CD14-positive monocyte (primary cell): ENCODE measurements around the gene ZNF407. TPM values are rescaled to one million over a fixed set of nuclear protein-coding genes. Genes with fewer than 3 reads are reported as not detected.

Experiments
- DNase-seq, 3 donors: peaks; one replicate each; pipeline ENCODE4 v3.0.0-alpha.2; 2011 to 2022
- H2AFZ ChIP-seq: 2 replicates; pipeline ENCODE4 v1.6.0; 2012; ENCODE audit warnings: mild to moderate bottlenecking, low read depth, low read length, inconsistent platforms; ENCODE audit not compliant: insufficient read depth, poor library complexity, severe bottlenecking
- H3K27ac ChIP-seq, 2 donors: 1 replicate in 1 of 2; 2 replicates in 1 of 2; pipeline ENCODE4 v1.5.1; 2012 to 2013; ENCODE audit warnings: low read length in 2 of 2, control low read depth in 1 of 2, inconsistent platforms in 1 of 2, low read depth in 1 of 2, mild to moderate bottlenecking in 1 of 2
- H3K27me3 ChIP-seq, 2 donors: one replicate each; pipeline versions ENCODE4 v1.6.0 to v1.6.1; 2011 to 2013; ENCODE audit warnings: low read length in 2 of 2; ENCODE audit not compliant: control insufficient read depth in 2 of 2, insufficient read depth in 2 of 2
- H3K36me3 ChIP-seq, 2 donors: replicated peaks in 1 of 2; 1 replicate in 1 of 2; 2 replicates in 1 of 2; pipeline versions ENCODE4 v1.5.1 to v1.6.1; 2012 to 2013; ENCODE audit warnings: low read length in 2 of 2, control low read depth in 1 of 2, inconsistent platforms in 1 of 2, mild to moderate bottlenecking in 1 of 2; ENCODE audit not compliant: insufficient read depth in 2 of 2, control insufficient read depth in 1 of 2
- H3K4me1 ChIP-seq, 2 donors: 1 replicate in 1 of 2; 2 replicates in 1 of 2; pipeline versions ENCODE4 v1.5.1 to v1.6.1; 2012 to 2013; ENCODE audit warnings: low read length in 2 of 2, control low read depth in 1 of 2, inconsistent platforms in 1 of 2, mild to moderate bottlenecking in 1 of 2, moderate library complexity in 1 of 2; ENCODE audit not compliant: insufficient read depth in 2 of 2, control insufficient read depth in 1 of 2
- H3K4me2 ChIP-seq: replicated peaks from 2 replicates; pipeline ENCODE3; 2012; ENCODE audit warnings: low read length, moderate library complexity, mild to moderate bottlenecking; ENCODE audit not compliant: poor library complexity, severe bottlenecking; ENCODE audit errors: extremely low read depth
- H3K4me3 ChIP-seq, 3 experiments: fragments of 200-600 bp in 1 of 3; sonication (generic) in 1 of 3; replicated peaks in 1 of 3; 1 replicate in 2 of 3; 2 replicates in 1 of 3; pipeline ENCODE4 v1.5.1; 2011 to 2013; ENCODE audit warnings: low read length in 3 of 3, mild to moderate bottlenecking in 3 of 3, control low read depth in 2 of 3, low read depth in 2 of 3, inconsistent platforms in 1 of 3, moderate library complexity in 1 of 3
- H3K79me2 ChIP-seq: 2 replicates; pipeline ENCODE4 v1.6.0; 2012; ENCODE audit warnings: mild to moderate bottlenecking, control low read depth, inconsistent platforms, low read length, moderate library complexity; ENCODE audit not compliant: insufficient read depth
- H3K9ac ChIP-seq: 2 replicates; pipeline ENCODE4 v1.6.0; 2017; ENCODE audit warnings: low read length, mild to moderate bottlenecking; ENCODE audit not compliant: insufficient read depth, poor library complexity, severe bottlenecking
- H3K9me3 ChIP-seq, 2 donors: replicated peaks in 1 of 2; 1 replicate in 1 of 2; 2 replicates in 1 of 2; pipeline versions ENCODE4 v1.5.1 to v1.6.1; 2012 to 2013; ENCODE audit warnings: low read length in 2 of 2, control low read depth in 1 of 2; ENCODE audit not compliant: control insufficient read depth in 1 of 2, insufficient read depth in 1 of 2
- H4K20me1 ChIP-seq: 2 replicates; pipeline ENCODE4 v1.6.0; 2012; ENCODE audit warnings: mild to moderate bottlenecking, low read length, control low read depth, moderate library complexity; ENCODE audit not compliant: insufficient read depth
- H3K27ac Mint-ChIP-seq, 7 donors: one replicate each; pipeline ENCODE4 v1.8.0; 2020; ENCODE audit warnings: mild to moderate bottlenecking in 7 of 7, mixed read lengths in 7 of 7, moderate library complexity in 6 of 7, inconsistent platforms in 2 of 7
- H3K27me3 Mint-ChIP-seq, 3 donors: one replicate each; pipeline ENCODE4 v1.8.0; 2021 to 2022; ENCODE audit warnings: low read depth in 3 of 3, mild to moderate bottlenecking in 3 of 3, mixed read lengths in 3 of 3, moderate library complexity in 3 of 3, inconsistent platforms in 1 of 3
- H3K36me3 Mint-ChIP-seq, 2 donors: one replicate each; pipeline ENCODE4 v1.8.0; 2020; ENCODE audit warnings: mixed read lengths in 2 of 2, inconsistent platforms in 1 of 2, mild to moderate bottlenecking in 1 of 2
- H3K4me1 Mint-ChIP-seq: one replicate; pipeline ENCODE4 v1.8.0; 2020; ENCODE audit warnings: mild to moderate bottlenecking, mixed read lengths
- H3K4me3 Mint-ChIP-seq, 2 donors: one replicate each; pipeline ENCODE4 v1.8.0; 2020; ENCODE audit warnings: mild to moderate bottlenecking in 2 of 2, mixed read lengths in 2 of 2, moderate library complexity in 1 of 2
- H3K9me3 Mint-ChIP-seq, 7 donors: one replicate each; pipeline ENCODE4 v1.8.0; 2020 to 2022; ENCODE audit warnings: mixed read lengths in 7 of 7, mild to moderate bottlenecking in 6 of 7, moderate library complexity in 6 of 7, inconsistent platforms in 2 of 7
- WGBS: methylation state at CpG from one replicate; pipeline ENCODE4 v1.1.5; 2013; ENCODE audit warnings: missing lambda C conversion rate; ENCODE audit not compliant: insufficient coverage; 5-methylcytosine and 5-hydroxymethylcytosine counted together
- intact Hi-C, 2 donors: fragments of 100-400 bp; cut with micrococcal nuclease; formaldehyde crosslinking; loops; one replicate each; pipeline versions ENCODE4 v1.15.0 to v1.15.1; 2023
- polyA plus RNA-seq, 3 donors: library from polyadenylated mRNA; depleted of rRNA in 1 of 3; unstranded in 2 of 3; stranded (reverse) in 1 of 3; fragments of 300-500 nt in 2 of 3; fragments of >200 nt in 1 of 3; fragmentation: Illumina TruSeq in 2 of 3; gene quantifications; 1 replicate in 2 of 3; 2 replicates in 1 of 3; pipeline ENCODE4 v1.2.3, GENCODE V29; 2012 to 2021
- TF ChIP-seq, protein P1 (sequence below): fragments of 200-600 bp; IDR thresholded peaks from one replicate; pipeline ENCODE4 v1.8.0; 2022; ENCODE audit warnings: antibody characterized with exemption, mild to moderate bottlenecking

The ZNF407 gene
- polyA plus RNA-seq, 3 donors = 1.3 to 3.6 (median 1.6) TPM

GRCh38 chr18:74975001-74975400 is 377.3 kb downstream of the ZNF407 start:
- no peaks in the 10 kb centered on the region for H4K20me1 ChIP-seq
- no peaks in the 10 kb centered on the region for H3K79me2 ChIP-seq
- H3K4me3 ChIP-seq = no peak overlapping the region
- H3K4me1 ChIP-seq = no peaks in the 10 kb centered on the region
- H3K9ac ChIP-seq = no peak overlapping the region
- no peak overlapping the region for H3K4me3 Mint-ChIP-seq
- peaks cover 12% of the 10 kb centered on the region for H3K4me1 Mint-ChIP-seq
- 100% methylated on average over 2 of the region's 5 CpGs for WGBS
- no peak overlapping the region for H3K27ac ChIP-seq
- TF ChIP-seq, protein P1, sequence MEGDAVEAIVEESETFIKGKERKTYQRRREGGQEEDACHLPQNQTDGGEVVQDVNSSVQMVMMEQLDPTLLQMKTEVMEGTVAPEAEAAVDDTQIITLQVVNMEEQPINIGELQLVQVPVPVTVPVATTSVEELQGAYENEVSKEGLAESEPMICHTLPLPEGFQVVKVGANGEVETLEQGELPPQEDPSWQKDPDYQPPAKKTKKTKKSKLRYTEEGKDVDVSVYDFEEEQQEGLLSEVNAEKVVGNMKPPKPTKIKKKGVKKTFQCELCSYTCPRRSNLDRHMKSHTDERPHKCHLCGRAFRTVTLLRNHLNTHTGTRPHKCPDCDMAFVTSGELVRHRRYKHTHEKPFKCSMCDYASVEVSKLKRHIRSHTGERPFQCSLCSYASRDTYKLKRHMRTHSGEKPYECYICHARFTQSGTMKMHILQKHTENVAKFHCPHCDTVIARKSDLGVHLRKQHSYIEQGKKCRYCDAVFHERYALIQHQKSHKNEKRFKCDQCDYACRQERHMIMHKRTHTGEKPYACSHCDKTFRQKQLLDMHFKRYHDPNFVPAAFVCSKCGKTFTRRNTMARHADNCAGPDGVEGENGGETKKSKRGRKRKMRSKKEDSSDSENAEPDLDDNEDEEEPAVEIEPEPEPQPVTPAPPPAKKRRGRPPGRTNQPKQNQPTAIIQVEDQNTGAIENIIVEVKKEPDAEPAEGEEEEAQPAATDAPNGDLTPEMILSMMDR = no peak
- no peaks in the 10 kb centered on the region for H3K36me3 ChIP-seq
- H3K9me3 Mint-ChIP-seq = peaks cover 0 to 3% (median 0%) of the 10 kb centered on the region in 7 donors
- no peaks in the 10 kb centered on the region for H3K9me3 ChIP-seq
- H3K36me3 Mint-ChIP-seq = peaks cover 4 to 7% of the 10 kb centered on the region in 2 donors
- DNase-seq = no peak
- H3K4me2 ChIP-seq = no peak overlapping the region
- H3K27me3 ChIP-seq = no peaks in the 10 kb centered on the region
- no peak overlapping the region for H3K27ac Mint-ChIP-seq
- H3K27me3 Mint-ChIP-seq = no peaks in the 10 kb centered on the region
- no peak overlapping the region for H2AFZ ChIP-seq
- intact Hi-C loops = no loop called here

DNA sequence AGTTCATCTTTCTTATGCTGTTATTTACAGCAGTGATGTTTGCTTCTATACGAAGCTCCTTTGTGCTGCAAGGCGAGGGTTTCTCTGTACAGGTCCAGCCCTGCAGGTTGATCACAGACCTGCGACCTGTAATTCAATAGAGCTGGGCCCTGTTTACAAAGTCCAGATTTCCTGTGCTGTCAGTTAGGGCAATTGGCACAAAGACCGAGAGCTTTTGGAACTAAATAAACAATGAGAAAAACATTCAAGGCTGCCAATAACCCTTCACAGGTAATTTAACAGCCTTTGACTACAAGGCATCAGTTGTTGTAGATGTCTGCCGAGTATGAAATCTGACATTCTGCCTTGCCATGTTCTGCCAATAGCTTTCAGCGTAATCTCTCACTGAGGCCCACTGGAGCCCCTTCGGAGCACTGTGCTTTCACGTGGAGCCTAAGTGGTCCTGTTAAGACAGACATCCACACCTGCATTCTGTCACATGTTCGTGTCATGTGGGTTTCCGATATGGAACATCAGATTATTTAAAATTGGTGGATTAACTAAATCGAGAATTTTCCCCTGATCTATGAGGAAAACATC is 378.8 kb downstream of the ZNF407 start:
- no peak overlapping the region for H2AFZ ChIP-seq
- no peak overlapping the region for H3K9ac ChIP-seq
- H3K27ac ChIP-seq = no peak overlapping the region
- H3K9me3 Mint-ChIP-seq = peaks cover 0 to 3% (median 0%) of the 10 kb centered on the region in 7 donors
- H3K9me3 ChIP-seq = no peaks in the 10 kb centered on the region
- H3K79me2 ChIP-seq = no peaks in the 10 kb centered on the region
- H3K36me3 Mint-ChIP-seq = peaks cover 12 to 13% of the 10 kb centered on the region in 2 donors
- intact Hi-C loops = no loop called here
- no peaks in the 10 kb centered on the region for H3K27me3 ChIP-seq
- 95% methylated on average over 4 of the region's 11 CpGs for WGBS
- TF ChIP-seq, protein P1 = no peak
- H3K4me3 Mint-ChIP-seq = no peak overlapping the region
- H3K4me3 ChIP-seq = no peak overlapping the region
- H3K4me2 ChIP-seq = no peak overlapping the region
- H3K36me3 ChIP-seq = no peaks in the 10 kb centered on the region
- H3K27ac Mint-ChIP-seq = no peak overlapping the region
- DNase-seq = no peak
- H3K27me3 Mint-ChIP-seq = no peaks in the 10 kb centered on the region
- H3K4me1 ChIP-seq = no peaks in the 10 kb centered on the region
- H4K20me1 ChIP-seq = no peaks in the 10 kb centered on the region
- H3K4me1 Mint-ChIP-seq = peaks cover 10% of the 10 kb centered on the region
